GM18951 (cell line): ENCODE measurements around the gene MAGEA1.

Experiments
- POLR2A ChIP-seq: IDR thresholded peaks from 4 replicates; pipeline ENCODE4 v1.6.1; 2011; ENCODE audit warnings: mild to moderate bottlenecking; ENCODE audit not compliant: insufficient read length, insufficient read depth; ENCODE audit errors: extremely low read depth
- in situ Hi-C: fragments of 300-500 bp; cut with MboI; formaldehyde crosslinking; loops from one replicate; pipeline ENCODE4 v1.12.0; 2022; ENCODE audit warnings: low sequenced_read_pairs, mixed read lengths, inconsistent platforms; ENCODE audit not compliant: unreplicated experiment

Gene MAGEA1

GRCh38 chrX:153214934-153215333 lies 35.9 kb downstream of the MAGEA1 start:
- in situ Hi-C loops = no loop called here
- TF ChIP-seq POLR2A = no peak

- TF ChIP-seq POLR2A = no peak
- in situ Hi-C loops = no loop called here
Observed at GRCh38 chrX:153216926-153217325, 37.8 kb downstream of the MAGEA1 start.

- in situ Hi-C loops = no loop called here
- TF ChIP-seq POLR2A = no peak
Observed at GRCh38 chrX:153225438-153226098, 46.5 kb downstream of the MAGEA1 start.

GRCh38 chrX:153226344-153227185 lies 47.5 kb downstream of the MAGEA1 start:
- in situ Hi-C loops = no loop called here
- no peak for TF ChIP-seq POLR2A
